ENCODE data around the gene CMPK2. TPM values are rescaled to one million over a fixed set of nuclear protein-coding genes. Genes with fewer than 3 reads are reported as not detected.

CMPK2 gene
- total RNA-seq, 2 experiments from 2014 or later = 102 to 106 TPM

DNA sequence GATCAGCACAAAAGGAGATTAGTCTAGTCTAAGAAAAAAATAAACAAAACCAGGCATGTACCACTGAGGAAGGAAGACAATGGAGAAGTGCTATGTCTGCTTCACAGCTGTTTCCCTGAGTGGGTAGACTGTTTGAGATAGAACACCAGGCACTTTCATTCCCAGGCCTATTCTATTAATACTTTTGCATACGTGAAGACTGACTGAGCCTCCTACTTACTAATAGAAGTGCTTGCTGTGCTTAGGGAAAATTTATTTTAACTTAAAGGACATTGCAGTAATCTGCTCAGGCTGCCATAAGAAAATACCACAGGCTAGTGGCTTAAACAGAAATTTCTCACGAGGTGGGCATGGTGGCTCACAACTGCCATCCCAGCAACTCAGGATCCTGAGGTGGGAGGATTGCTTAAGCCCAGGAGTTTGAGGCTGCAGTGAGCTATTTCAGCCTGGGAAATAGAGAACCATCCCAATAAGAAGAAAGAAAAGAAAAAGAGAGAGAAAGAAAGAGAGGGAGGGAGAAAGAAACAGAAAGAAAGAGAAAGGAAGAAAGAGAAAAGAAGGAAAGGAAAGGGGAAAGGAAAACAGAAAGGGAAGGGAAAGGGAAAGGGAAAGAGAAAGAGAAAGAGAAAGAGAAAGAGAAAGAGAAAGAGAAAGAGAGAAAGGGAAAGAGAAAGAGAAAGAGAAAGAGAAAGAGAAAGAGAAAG is 33.0 kb downstream of the CMPK2 start:
- ATAC-seq (ENCODE audit: low read depth) (peak; percentile 37), DNase-seq (no peak)
- no peaks in the 10 kb centered on the region for H3K27me3 Mint-ChIP-seq
- H3K9me3 Mint-ChIP-seq = peaks cover 22% of the 10 kb centered on the region
- peak overlapping the region; percentile 80 for H3K4me3 Mint-ChIP-seq
- peaks cover 65% of the 10 kb centered on the region for H3K36me3 Mint-ChIP-seq
- peak overlapping the region; percentile 92 for H3K27ac Mint-ChIP-seq
- H3K4me1 Mint-ChIP-seq = peaks cover 21% of the 10 kb centered on the region
- POLR2A ChIA-PET = interaction anchor here (2.0 kb wide), 1 partner anchor 45 kb away, joined by 5 read pairs; the partner anchor contains the start of gene RSAD2

GRCh38 chr2:6831229-6831628 is 34.5 kb downstream of the CMPK2 start:
- Mint-ChIP-seq H3K9me3 (peaks cover 22% of the 10 kb centered on the region), H3K27ac (no peak overlapping the region), H3K4me3 (no peak overlapping the region), H3K4me1 (peaks cover 31% of the 10 kb centered on the region), H3K36me3 (peaks cover 54% of the 10 kb centered on the region), H3K27me3 (no peaks in the 10 kb centered on the region)
- DNase-seq (no peak), ATAC-seq (ENCODE audit: low read depth) (no peak)
- POLR2A ChIA-PET = interaction anchor here (0.6 to 2.0 kb wide), 2 partner anchors 46 to 48 kb away, joined by 3 to 5 read pairs; partner anchors contain the start of gene RSAD2

DNA sequence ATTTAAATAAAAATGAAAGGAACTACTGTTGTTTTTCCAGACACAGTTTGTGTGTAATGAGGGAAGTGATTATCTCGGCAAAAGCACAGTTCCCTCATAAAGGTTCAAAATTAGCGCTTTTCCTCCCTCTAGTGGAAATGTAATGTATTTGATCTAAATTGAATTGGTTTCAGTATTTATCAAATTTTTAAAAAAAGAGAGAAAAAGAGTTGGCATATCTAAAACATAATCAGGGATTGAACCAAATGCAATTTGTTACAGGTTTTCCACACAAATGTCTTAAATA is 37.5 kb downstream of the CMPK2 start:
- peaks cover 22% of the 10 kb centered on the region for H3K4me1 Mint-ChIP-seq
- H3K36me3 Mint-ChIP-seq = peaks cover 37% of the 10 kb centered on the region
- POLR2A ChIA-PET = no interaction called here
- no peaks in the 10 kb centered on the region for H3K27me3 Mint-ChIP-seq
- peaks cover 18% of the 10 kb centered on the region for H3K9me3 Mint-ChIP-seq
- peak overlapping the region; percentile 4 for H3K4me3 Mint-ChIP-seq
- ATAC-seq (ENCODE audit: low read depth) = no peak
- no peak for DNase-seq
- no peak overlapping the region for H3K27ac Mint-ChIP-seq

DNA sequence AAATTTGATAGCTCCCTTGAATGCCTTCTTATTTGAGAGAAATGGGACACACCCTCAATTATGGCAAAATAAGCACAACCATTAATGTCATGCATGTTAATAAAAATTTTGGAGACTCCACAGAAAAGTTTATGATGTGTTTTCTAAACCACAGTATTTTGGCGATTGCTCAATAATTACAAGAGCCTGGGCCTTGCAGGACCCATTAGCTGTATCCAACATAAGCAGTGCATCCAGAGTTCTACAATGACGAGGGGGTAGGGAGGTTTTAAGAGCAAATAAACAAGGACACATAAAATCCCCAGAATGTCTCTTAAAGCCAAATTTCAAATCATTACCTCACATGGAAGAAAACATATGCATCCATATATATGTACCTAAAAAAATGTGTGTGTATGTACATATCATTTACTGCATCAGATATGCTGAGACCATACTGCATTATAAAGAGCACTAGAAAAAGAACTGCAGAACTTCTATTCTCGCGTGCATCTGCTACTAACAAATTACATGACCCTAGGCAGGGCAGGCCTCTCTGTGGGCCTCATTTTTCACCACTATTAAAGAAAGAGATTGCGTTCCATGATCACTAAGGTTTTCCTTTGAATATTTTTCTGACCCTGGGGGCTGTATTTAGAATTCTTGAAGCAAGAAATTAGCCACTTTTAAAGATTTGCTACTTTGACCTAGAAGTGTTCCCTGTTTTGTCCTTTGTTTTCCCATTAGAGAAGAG is 38.0 kb downstream of the CMPK2 start:
- peaks cover 32% of the 10 kb centered on the region for H3K36me3 Mint-ChIP-seq
- H3K27me3 Mint-ChIP-seq = no peaks in the 10 kb centered on the region
- DNase-seq = no peak
- H3K27ac Mint-ChIP-seq = no peak overlapping the region
- H3K4me3 Mint-ChIP-seq = peak overlapping the region; percentile 4
- peaks cover 17% of the 10 kb centered on the region for H3K4me1 Mint-ChIP-seq
- peaks cover 16% of the 10 kb centered on the region for H3K9me3 Mint-ChIP-seq
- ATAC-seq (ENCODE audit: low read depth) = no peak
- POLR2A ChIA-PET = no interaction called here

DNA sequence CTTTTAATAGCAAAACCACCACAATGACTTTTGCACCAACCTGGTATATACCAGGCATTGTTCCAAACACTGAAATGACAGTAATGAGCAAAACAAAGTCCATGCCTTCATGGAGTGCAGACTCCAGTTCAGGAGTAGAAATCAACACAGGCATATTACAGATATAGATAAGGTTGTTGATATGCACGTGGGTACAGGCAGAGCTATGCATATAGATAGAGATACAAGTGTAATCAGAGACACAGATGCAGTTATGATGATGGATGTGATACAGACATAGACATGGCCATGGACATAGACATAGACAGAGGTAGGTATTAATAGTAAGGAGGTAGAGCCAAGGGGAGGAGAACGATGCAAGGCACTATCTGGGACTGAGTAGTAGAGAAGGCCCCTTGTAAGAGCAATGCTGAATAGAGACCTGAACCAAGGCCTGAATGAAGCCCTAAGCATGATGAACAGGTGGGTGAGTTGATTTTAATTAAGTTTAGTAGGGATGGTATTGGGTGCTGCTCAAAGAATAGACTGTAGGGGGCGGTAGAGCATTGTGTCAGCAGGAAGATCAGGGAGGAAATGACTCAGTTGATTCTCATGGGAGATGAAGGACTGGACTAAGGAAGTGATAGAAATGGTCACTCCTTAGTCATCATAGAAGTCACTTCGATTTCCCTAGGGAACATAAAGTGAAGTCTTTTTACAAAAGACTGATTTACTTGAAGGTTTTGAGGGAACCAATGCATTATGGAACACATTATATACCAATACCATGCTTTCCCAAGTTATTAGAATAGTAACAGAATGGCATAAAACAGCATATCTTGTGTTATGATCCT is 39.4 kb downstream of the CMPK2 start:
- Mint-ChIP-seq H3K27me3 (no peaks in the 10 kb centered on the region), H3K27ac (peak overlapping the region; percentile 48), H3K9me3 (peaks cover 13% of the 10 kb centered on the region), H3K4me1 (peaks cover 16% of the 10 kb centered on the region), H3K4me3 (no peak overlapping the region), H3K36me3 (peaks cover 28% of the 10 kb centered on the region)
- ATAC-seq (ENCODE audit: low read depth) (peak; percentile 84), DNase-seq (no peak)
- POLR2A ChIA-PET = no interaction called here

DNA sequence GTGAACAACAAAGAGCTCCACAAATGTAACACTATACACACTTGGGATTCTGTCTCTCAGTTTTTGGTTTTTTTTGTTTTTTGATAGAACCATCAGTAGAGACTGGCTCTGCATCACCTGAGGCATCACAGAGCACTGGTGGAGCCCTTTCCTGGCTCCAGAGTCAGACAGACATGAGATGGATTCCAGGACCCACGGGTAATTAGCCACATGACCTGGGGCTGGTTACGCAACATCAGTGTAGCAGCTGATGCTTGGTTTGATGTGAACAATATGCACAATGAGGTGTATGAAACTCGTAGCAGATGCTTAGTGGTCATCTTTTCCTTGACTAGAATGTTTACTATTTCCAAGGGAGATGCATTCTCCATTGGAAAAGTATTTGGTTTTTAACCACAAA is 40.7 kb downstream of the CMPK2 start:
- H3K36me3 Mint-ChIP-seq = peaks cover 16% of the 10 kb centered on the region
- peaks cover 3% of the 10 kb centered on the region for H3K9me3 Mint-ChIP-seq
- DNase-seq (no peak), ATAC-seq (ENCODE audit: low read depth) (no peak)
- H3K27ac Mint-ChIP-seq = no peak overlapping the region
- peaks cover 16% of the 10 kb centered on the region for H3K4me1 Mint-ChIP-seq
- peaks cover under 1% of the 10 kb centered on the region for H3K27me3 Mint-ChIP-seq
- H3K4me3 Mint-ChIP-seq = no peak overlapping the region
- POLR2A ChIA-PET = interaction anchor here (1.2 kb wide), 1 partner anchor 17 kb away, joined by 4 read pairs; no protein-coding TSS in a partner anchor

GRCh38 chr2:6823111-6823510 is 42.6 kb downstream of the CMPK2 start:
- peaks cover 1% of the 10 kb centered on the region for H3K27me3 Mint-ChIP-seq
- no peaks in the 10 kb centered on the region for H3K9me3 Mint-ChIP-seq
- peaks cover 3% of the 10 kb centered on the region for H3K36me3 Mint-ChIP-seq
- POLR2A ChIA-PET = no interaction called here
- no peak for ATAC-seq (ENCODE audit: low read depth)
- peaks cover 15% of the 10 kb centered on the region for H3K4me1 Mint-ChIP-seq
- H3K27ac Mint-ChIP-seq = no peak overlapping the region
- no peak overlapping the region for H3K4me3 Mint-ChIP-seq
- no peak for DNase-seq

- Mint-ChIP-seq H3K27me3 (peaks cover 4% of the 10 kb centered on the region), H3K36me3 (peaks cover 1% of the 10 kb centered on the region), H3K4me3 (no peak overlapping the region), H3K4me1 (peaks cover 10% of the 10 kb centered on the region), H3K27ac (no peak overlapping the region), H3K9me3 (no peaks in the 10 kb centered on the region)
- ATAC-seq (ENCODE audit: low read depth) = no peak
- DNase-seq = no peak
- POLR2A ChIA-PET = no interaction called here
These were observed 43.3 kb downstream of the CMPK2 start for GRCh38 chr2:6822406-6822805.

DNA sequence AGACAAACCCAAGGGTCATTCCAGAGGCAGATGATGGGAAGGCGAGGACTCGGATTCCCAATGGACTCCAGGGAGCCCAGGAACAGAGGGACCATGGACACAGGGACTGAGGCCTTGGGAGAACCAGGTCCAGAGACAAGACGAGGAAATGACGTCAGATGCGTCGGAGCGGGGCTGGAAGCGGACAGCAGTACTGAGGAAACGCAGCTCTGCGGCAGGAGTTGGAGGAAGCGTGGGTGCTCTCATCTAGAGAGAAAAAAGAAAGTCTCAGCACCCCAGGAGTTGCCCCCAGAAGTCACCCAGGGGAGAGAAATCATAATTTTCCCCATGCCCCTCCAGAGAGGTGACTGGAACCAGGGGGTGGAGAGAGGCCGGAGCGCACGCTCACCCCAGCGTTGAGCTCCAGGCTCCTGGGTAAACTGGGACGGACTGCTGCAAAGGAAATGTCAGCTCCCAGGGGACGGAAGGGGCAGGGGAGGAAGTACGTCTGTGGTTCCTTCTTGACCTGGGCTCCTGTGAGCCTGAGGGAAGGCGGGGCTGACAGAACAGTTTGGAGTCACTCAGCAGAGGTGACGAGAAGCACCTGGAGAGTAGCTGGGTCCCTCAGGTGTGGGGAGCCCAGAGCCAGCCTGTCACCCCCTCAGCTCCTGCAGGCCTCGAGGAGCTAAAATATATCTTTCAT is 44.7 kb downstream of the CMPK2 start:
- no peak for DNase-seq
- Mint-ChIP-seq H3K27me3 (peaks cover 4% of the 10 kb centered on the region), H3K4me3 (no peak overlapping the region), H3K36me3 (peaks cover 1% of the 10 kb centered on the region), H3K9me3 (no peaks in the 10 kb centered on the region), H3K27ac (no peak overlapping the region), H3K4me1 (peaks cover under 1% of the 10 kb centered on the region)
- POLR2A ChIA-PET = no interaction called here
- no peak for ATAC-seq (ENCODE audit: low read depth)

- Mint-ChIP-seq H3K27ac (no peak overlapping the region), H3K27me3 (peaks cover 4% of the 10 kb centered on the region), H3K36me3 (peaks cover 1% of the 10 kb centered on the region), H3K4me3 (no peak overlapping the region), H3K4me1 (no peaks in the 10 kb centered on the region), H3K9me3 (no peaks in the 10 kb centered on the region)
- ATAC-seq (ENCODE audit: low read depth) (no peak), DNase-seq (no peak)
- POLR2A ChIA-PET = no interaction called here
These were observed 45.5 kb downstream of the CMPK2 start for GRCh38 chr2:6820236-6820635.

GRCh38 chr2:6819668-6820067 is 46.0 kb downstream of the CMPK2 start:
- H3K36me3 Mint-ChIP-seq = peaks cover 1% of the 10 kb centered on the region
- ATAC-seq (ENCODE audit: low read depth) (no peak), DNase-seq (no peak)
- H3K4me3 Mint-ChIP-seq = no peak overlapping the region
- peaks cover 4% of the 10 kb centered on the region for H3K27me3 Mint-ChIP-seq
- H3K9me3 Mint-ChIP-seq = no peaks in the 10 kb centered on the region
- no peaks in the 10 kb centered on the region for H3K4me1 Mint-ChIP-seq
- no peak overlapping the region for H3K27ac Mint-ChIP-seq
- POLR2A ChIA-PET = no interaction called here

DNA sequence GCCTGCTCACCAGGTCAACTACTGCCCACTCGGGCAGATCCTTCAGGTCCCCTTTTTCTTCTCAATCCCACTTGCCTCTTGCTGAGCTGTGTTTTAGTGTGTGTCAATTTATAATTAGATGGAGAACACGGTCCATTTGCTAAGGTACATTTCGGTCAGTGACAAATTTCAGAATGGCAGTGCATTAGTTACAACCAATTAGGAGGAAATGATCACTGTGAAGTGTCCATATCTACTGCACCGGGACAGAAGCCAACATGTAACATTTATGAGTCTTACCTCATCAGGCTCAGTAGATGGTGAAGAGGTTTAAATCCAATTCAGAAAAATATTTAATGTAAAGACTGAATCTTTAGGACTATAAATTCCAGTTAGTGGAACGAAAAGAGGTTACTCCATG is 47.7 kb downstream of the CMPK2 start:
- Mint-ChIP-seq H3K36me3 (peaks cover 1% of the 10 kb centered on the region), H3K9me3 (no peaks in the 10 kb centered on the region), H3K4me1 (no peaks in the 10 kb centered on the region), H3K27me3 (peaks cover 8% of the 10 kb centered on the region), H3K27ac (no peak overlapping the region), H3K4me3 (no peak overlapping the region)
- no peak for DNase-seq
- no peak for ATAC-seq (ENCODE audit: low read depth)
- POLR2A ChIA-PET = no interaction called here

DNA sequence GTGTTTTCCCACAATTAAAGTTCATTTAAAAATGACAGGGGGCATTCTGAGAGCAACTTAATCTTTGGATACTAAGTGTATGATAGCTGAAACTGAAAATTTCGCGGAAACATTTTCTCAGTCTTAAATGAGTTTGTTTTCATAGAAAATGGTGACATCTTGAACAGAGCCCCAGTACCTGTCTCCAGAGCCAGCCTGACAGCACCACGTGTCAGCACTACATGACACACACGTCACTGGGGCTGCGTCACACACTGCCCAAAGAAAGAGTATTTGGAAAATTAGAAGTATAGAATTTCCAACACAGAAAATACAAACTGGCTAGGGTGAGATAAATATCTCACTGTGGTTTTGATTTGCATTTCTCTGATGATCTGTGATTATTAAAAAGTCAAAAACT is 50.8 kb downstream of the CMPK2 start:
- H3K4me3 Mint-ChIP-seq = no peak overlapping the region
- H3K27ac Mint-ChIP-seq = no peak overlapping the region
- POLR2A ChIA-PET = no interaction called here
- no peak for ATAC-seq (ENCODE audit: low read depth)
- H3K36me3 Mint-ChIP-seq = no peaks in the 10 kb centered on the region
- peaks cover 10% of the 10 kb centered on the region for H3K27me3 Mint-ChIP-seq
- H3K4me1 Mint-ChIP-seq = peaks cover 3% of the 10 kb centered on the region
- no peak for DNase-seq
- H3K9me3 Mint-ChIP-seq = no peaks in the 10 kb centered on the region
